Breast epithelium (tissue), 3 donors: Measurements from ENCODE around the gene ANXA9.
A peak's percentile ranks its signal among the peaks of the same experiment; 100 is the strongest.

Experiments used
- CTCF ChIP-seq, 3 donors: fragments of 450-650 bp; IDR thresholded peaks; one replicate each; pipeline ENCODE4 v1.5.1; 2016 to 2017; ENCODE audit warnings: antibody characterized with exemption in 3 of 3, mild to moderate bottlenecking in 3 of 3, moderate library complexity in 3 of 3
- POLR2A ChIP-seq: fragments of 450-650 bp; IDR thresholded peaks from one replicate; pipeline ENCODE4 v1.6.1; 2016; ENCODE audit warnings: antibody characterized with exemption, mild to moderate bottlenecking, moderate library complexity
- POLR2AphosphoS5 ChIP-seq, 3 donors: sonication (generic); formaldehyde crosslinking; IDR thresholded peaks; one replicate each; pipeline ENCODE4 v1.6.1; 2017; ENCODE audit warnings: antibody characterized with exemption in 3 of 3

GRCh38 chr1:150970808-150971582 is 11.1 kb upstream of the ANXA9 start:
- no peak for TF ChIP-seq CTCF (IDR thresholded peaks at IDR 0.05)
- no peak for TF ChIP-seq POLR2A
- TF ChIP-seq POLR2AphosphoS5 (IDR thresholded peaks at IDR 0.05): peak in 2 of 3 donors; percentile 23 to 59
